HG03097 (cell line): Measurements from ENCODE around the gene TRIM24.
A peak's percentile ranks its signal among the peaks of the same experiment; 100 is the strongest.
"Not testable (repeated sequence)": the region's sequence is repeated elsewhere in the genome, so short reads cannot be mapped to it uniquely, and the experiment has no call there.

ENCODE experiments used
- ATAC-seq: cut with Tn5 transposase; IDR thresholded peaks from one replicate; pipeline ENCODE4 v1.9.1; 2021; ENCODE audit not compliant: unreplicated experiment, low FRiP score

Gene TRIM24

DNA sequence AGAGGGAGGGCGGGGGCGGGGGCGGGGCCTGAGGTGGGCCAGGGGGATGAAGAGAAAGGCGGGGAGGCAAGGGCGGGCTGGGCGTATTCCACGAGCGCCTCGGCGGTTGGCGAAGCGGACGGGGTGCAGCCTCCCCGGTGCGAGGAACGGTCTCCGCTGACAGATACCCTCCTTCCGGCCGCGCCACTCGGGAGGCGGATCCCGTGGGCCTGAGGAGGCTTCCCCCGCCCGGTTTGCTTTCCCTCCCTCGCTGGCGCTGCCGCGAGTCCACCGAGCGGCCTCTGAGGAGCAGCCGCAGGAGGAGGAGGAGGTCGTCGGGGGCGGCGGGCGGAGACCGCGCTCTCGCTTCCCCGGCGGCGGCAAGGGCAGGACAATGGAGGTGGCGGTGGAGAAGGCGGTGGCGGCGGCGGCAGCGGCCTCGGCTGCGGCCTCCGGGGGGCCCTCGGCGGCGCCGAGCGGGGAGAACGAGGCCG lies at the start of gene TRIM24:
TSS of gene TRIM24 (plus strand) at position 84 of the 473 bp plus-strand sequence. CDS start at position 374, 290 bp downstream.
- peak; percentile 72 for ATAC-seq

DNA sequence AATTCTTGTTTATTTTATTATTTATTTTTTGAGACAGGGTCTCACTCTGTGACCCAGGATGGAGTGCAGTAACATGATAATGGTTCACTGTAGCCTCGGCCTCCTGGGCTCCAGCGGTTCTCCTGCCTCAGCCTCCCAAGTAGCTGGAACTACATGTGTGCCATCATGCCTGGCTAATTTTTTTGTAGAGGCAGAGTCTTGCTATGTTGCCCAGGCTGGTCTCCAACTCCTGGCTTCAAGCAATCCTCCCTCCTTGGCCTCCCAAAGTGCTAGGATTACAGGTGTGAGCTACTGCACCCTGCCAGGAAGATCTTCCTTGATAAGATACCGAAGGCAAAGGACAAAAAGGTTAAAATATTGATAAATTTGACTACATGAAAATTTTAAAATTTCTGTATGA lies 48.0 kb upstream of the TRIM24 start:
- ATAC-seq, result not testable (repeated sequence)

DNA sequence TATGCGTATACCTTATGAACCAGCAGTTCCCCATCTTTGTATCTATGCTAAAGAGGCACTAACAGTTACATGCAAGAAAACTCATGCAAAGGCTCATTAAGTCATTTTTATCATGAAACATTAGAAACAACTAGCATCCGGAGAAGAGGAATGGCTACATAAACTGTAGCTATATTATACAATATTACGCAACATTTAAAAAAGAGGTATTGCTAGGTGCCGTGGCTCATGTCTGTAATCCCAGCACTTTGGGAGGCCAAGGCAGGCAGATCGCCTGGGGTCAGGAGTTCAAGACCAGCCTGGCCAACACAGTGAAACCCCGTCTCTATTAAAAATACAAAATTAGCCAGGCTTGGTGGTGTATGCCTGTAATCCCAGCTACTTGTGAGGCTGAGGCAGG lies 47.1 kb upstream of the TRIM24 start:
- ATAC-seq, result not testable (repeated sequence)

DNA sequence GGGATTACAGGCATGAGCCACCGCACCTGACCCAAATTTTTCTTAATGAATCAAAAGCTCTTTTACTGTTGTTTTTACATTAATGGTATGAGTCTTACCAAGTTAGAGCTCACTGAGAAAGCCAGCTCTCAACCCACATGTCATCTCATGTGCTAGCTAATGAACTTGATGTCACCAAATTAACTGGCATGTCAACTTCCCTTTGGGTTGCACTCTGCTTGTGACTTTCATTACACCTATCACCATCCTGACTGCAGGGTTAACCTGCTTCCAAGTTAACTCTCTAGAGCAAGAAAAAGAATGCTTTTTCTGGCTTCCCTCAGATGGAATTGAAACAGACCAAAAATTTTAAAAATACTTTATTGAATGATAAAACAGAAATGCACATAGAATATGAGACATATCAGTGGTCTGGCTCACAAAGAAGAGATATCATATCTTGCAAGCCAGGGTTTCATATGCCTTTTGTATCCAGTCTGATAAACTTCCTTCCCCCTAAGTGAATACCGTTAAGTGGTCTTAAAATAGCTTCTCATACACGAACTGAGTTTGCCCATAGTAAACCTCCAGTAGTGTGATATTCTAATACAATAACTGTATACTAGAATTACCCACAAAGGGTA lies 42.9 kb upstream of the TRIM24 start:
- ATAC-seq, result no peak

DNA sequence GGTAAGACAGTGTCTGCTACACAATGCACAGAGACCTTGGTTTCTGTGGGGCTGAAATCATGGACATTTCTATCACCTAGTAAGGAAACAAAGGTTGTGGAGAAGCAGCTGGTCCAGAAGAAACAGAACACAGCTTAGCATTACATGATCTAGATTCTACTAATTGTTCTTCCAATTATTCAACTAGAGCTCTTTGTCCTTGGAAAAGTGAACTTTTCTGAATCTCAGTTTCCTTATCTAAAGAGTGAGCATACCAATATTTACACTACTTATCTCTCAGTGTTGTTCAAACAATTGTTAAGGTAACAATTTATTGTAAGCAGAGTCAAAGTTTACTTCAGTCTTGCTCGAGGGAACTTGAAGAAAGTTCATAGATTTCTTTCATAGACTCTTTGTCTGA lies 42.3 kb upstream of the TRIM24 start:
- ATAC-seq, result no peak

DNA sequence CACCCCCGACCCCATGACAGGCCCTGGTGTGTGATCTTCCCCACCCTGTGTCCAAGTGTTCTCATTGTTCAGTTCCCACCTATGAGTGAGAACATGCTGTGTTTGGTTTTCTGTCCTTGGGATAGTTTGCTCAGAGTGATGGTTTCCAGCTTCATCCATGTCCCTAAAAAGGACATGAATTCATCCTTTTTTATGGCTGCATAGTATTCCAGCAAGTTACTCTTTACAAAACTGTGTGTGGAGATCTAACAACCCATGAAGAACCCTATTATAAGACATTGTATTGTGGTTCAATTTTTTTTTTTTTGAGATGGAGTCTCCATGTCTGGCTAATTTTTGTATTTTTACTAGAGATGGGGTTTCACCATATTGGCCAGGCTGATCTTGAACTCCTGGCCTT lies 41.7 kb upstream of the TRIM24 start:
- ATAC-seq, result not testable (repeated sequence)

DNA sequence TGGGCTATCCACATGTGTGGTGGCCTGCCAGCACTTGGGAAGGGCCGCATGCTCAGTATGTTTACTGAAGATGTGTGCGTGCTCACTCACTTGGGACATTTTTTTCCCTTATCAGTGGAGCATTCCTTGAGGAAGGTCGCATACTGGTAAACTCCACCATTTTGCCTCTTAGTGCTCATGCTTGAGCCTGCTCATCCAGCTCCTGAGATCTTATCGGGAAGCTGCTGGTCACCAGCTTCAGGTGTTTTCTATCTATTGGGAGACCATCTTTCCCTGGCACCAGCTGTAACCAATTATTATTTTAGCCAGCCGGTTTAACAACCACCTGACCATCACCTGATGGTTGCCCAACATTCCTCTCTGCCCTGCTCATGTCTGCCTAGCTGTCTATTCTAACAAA lies 35.0 kb upstream of the TRIM24 start:
- ATAC-seq, result no peak

DNA sequence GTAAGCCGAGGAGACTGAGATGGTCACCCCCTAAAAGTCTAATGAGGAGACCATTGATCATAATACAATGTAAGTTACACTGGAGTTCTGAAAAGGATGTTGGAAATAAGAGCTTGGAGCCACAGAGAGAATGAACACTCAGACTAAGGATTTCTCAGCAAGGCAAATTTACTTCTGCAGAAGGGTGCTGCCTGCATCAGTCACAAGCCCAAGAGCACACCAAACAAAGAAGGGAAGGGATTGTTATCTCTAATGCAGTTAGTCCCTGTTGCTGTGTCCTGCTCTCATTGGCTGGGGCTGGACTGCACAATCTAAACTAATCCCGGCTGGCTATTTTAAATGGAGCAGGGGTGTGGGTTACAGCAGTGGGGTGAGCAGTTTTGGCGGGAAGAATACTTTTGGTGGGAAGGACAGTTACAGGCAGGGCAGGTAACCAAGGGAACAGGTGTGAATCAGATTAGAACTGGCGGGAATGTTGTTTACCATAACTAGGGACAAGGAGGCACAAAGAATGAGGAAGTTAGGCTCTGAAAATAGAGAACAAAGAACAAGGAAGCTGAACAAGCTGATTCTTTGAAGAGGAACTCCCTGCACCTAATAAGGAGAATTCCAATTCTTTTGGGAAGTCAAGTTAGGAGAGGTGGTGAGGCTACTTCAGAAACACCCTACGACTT lies 30.3 kb upstream of the TRIM24 start:
- ATAC-seq, result no peak

DNA sequence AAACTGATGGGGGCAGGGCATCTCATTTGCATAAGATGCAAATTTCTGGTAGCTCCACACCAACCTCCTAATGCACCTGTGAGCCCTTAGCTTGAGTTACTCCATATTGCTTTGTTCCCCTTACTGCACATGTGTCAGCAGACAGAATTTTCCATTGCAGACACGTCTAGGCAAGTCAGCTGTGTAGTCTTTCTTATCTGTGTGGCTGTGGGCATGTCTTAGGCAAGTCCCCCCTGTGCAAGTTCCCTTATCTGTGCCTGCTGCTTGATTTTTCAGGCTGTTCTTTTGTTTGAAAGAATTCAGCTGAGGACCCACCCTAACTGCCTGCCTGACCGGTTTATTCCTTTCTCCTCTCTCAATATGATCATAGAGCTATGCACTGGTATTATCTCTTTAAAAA lies 28.5 kb upstream of the TRIM24 start:
- no peak for ATAC-seq

DNA sequence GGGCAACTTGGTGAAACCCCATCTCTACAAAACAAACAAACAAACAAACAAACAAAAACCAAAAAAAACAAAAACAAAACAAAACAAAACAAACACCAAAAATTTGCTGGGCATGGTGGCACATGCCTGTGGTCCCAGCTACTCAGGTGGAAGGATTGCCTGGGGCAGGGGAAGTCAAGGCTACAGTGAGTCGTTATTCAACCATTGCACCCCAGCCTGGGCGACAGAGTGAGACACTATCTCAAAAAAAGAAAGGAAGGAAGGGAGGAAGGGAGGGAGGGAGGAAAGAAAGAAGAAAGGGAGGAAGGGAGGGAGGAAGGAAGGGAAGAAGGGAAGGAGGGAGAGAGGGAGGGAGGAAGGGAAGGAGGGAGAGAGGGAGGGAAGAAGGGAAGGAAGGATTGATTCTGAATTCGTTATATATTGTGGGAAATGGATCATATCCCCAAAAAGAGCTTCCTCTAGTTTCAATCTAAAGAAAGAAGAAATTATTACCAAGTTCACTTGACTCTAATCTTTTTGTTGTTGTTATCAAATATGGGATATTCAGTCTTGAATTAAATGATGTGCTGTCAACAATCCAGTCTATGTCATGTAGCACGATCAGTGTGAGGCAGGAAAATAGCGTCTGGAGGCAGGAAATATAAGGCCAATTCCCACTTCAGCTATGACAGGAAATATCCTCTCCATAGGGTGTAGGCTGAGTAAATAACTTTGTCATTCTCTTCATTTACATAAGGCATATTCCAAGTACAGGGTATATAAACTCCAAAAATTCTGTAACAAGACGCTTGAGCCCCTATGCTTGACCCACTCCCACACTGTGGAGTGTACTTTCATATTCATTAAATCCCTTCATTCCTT lies 26.2 kb upstream of the TRIM24 start:
- ATAC-seq, result no peak

DNA sequence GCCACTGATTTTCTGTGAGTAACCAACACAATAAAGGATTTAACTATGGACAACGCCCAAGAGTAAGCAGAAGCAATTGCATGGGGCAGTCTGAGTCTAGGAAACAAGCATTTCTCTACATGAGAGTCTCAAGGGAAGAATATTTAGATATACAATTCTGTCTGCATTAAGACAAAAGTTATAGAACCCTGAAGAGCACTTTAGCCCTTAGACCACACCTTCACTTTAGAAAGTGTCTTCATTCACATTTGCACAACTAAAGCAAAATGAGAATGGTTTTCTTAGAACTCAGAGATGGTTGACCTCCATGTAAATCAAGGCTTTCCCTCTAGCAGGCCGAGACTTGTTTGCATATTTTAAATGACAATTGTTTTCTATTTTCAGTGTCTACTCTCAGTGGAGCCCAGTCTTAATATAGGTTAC lies 25.5 kb upstream of the TRIM24 start:
- ATAC-seq, result no peak

DNA sequence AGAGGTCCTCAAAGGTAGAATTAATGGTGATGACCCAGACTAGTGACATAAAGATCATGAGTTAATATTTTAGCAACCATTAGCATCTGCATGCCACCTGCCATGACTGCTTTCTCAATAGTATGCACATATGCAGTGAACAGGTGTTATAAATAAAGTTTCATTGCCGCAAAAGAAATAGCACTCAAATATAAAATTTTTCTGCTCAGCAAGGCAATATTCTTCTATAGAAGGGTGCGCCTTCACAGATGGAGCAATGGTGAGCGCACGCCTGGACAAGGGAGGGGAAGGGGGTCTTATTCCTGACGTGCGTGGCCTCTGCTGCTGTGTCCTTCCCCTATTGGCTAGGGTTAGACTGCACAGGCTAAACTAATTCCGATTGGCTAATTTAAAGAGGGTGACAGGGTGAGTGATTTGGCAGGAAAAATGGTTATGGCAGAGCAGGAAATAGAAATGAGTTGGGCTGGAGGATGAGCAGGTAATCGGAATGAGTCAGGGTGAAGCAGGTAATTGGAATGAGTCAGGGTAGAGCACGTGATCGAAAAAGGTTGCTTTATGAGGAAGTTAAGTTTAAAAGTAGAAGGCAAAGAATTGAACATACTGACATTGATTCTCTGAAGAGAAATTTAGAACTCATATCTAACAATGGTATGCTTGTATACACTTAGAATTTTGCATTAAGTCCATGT lies 24.7 kb upstream of the TRIM24 start:
- ATAC-seq, result no peak

DNA sequence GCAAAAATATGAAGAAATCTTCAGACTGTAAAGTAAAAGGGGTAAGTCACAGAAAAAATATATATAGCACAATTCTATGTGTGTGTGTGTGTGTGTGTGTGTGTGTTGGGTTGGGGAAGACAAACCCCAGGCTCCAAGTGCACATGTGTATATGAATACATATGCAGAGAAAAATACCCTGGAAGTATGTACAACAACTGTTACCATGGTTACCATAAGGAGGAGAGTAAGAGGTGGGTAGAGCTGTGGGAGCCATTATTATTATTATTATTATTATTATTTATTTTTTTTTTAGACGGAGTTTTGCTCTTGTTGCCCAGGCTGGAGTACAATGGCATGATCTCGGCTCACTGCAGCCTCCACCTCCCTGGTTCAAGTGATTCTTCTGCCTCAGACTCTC lies 23.7 kb upstream of the TRIM24 start:
- ATAC-seq, result no peak

DNA sequence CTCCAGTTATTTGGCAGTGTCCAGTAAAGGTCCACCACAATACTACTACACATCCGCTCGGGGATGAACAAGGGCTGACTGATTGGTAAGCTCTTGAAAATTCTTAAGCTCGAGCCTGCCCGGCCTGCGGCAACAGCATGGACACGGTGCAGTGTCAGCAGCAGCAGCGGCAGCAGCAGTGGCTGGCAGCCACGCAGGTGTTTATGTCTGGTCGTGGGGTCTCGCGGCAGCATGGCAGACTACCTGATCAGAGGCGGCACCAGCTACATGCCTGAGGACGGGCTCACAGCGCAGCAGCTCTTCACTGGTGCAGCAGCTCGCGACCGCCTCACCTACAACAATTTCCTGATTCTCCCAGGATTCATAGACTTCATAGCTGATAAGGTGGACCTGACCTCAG lies 19.6 kb upstream of the TRIM24 start:
- no peak for ATAC-seq

DNA sequence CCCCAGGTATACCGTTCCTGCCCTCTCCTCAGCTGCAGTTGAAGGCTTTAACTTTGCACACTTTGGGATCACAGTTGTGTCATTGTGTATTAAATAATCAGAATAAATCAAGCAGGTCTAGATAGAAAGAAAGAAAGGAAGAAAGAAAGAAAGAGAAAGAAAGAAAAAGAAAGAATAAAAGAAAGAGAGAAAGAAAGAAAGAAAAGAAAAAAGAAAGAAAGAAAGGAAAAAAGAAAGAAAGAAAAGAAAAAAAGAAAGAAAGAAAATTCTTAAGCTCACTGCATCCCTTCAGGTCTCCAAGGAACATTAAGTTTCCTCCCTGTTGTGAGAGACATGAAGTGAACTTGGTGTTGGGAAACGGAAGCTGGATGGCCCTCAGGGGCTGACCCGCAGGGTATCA lies 17.2 kb upstream of the TRIM24 start:
- no peak for ATAC-seq

DNA sequence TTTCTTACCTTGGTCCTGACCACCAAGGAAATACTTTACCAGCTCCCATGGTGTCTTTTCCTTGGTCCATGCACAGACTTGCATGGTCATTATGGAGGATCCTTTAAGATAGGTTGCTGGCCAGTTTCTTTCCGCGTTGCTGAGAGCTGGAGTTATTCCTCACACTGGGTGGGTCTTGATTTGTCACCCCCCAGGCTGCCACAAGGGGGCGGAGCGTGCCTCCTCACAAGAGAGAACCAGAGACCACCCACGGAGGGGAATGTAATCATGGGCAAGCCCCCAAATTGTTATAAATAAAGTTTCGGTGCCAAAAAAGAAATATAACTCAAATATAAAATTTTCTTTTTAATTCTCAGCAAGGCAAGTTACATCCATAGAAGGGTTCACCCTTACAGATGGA lies 10.5 kb upstream of the TRIM24 start:
- no peak for ATAC-seq

DNA sequence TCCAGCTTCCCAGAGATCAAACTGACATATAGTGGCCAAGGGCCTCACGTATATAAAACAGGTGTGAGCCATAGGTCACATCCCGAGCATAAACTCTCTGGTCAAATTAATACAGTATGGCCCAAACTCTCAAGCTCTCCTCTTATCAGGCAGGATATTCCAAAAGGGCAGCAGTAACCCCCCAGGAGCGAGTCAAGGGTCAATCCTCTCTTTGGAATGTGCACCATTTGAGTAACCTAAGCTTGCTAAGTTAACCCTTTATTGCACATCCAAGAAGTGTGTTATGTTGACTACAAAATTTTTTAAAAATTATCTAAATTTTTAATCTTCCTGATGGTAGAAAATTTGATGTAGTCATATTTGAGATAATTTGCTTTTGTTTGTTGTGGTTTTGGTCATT lies 4.5 kb upstream of the TRIM24 start:
- ATAC-seq, result no peak

DNA sequence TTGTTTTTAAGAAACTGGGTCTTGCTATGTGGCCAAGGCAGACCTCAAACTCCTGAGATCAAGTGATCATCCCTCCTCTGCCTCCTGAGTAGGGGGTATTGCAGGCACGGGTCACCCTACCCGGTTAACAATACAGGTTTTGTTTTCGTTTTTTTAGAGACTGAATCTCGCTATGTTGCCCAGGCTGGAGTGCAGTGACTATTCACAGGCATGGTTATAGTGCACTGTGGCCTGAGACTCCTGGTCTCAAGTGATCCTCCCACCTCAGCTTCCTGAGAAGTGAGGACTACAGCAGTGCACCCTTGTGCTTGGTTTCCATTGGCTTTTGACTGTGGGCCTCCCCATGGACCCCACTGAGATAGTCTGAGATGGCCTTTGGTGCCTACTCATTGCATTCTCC lies 3.8 kb upstream of the TRIM24 start:
- no peak for ATAC-seq

DNA sequence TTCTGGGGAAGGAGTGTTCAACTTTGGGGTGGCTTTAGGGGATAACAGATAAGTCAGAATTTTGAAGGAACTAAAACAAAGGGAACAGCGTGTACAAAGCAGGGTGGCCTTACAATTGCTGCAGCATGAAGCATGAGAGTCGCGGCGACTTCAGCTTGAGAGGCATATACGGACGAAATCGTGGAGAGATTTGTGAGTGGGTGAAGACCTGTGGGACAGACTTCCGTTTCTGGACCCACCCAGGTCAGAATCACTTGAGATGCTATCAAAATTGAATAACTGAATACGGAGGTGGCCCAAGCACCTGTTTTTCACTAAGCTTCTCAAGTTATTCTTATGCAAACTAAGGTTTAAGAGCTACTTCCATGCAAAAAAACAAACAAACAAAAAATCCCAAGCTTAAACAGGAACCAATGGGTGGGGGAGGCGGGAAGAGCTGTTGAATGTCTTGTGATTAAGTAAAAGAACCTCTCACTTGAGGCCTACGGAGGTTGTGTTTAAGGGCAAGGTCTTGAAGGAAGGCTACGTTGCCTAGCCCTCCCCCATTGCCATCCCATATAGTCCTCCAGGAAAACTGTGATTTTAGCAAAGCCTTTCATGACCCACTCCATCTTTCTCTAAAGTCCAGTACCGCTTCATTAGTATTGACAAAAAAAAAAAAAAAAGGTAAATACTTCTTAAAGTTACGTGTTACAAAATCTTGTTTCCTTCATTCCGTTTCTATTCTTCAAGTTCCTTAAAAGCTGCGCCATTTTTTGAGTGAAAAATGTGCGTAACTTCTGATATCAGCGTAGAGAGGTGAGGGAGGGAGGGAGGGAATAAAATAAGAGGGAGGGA lies 1.3 kb upstream of the TRIM24 start:
- no peak for ATAC-seq
